Kidney glomerular epithelial cell (primary cell): Measurements from ENCODE around the gene JCAD.
"Not testable (repeated sequence)": the region's sequence is repeated elsewhere in the genome, so short reads cannot be mapped to it uniquely, and the experiment has no call there.

Experiments used
- DNase-seq: peaks from one replicate; lab custom pipeline; 2025; lab: John Stamatoyannopoulos, UW

JCAD gene

DNA sequence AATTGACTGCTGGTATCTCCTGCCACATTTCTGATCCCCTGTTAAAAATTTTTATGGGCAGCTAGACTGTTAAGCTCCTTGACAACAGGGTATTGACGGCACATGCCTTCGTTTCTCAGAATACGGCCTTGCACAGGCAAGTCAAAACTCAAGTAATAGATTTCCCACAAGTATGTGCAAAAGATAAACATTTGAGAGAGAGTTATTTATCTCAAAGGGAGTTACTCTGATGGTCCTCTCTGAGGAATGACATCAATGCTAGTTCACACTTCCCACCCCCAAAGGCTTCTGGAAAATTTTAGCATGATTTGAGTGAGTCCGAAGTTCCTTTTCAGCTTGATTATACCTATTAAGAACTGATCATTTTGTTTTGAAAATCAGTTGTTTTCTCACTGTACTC is 71.9 kb downstream of the JCAD start:
- DNase-seq, result no peak

DNA sequence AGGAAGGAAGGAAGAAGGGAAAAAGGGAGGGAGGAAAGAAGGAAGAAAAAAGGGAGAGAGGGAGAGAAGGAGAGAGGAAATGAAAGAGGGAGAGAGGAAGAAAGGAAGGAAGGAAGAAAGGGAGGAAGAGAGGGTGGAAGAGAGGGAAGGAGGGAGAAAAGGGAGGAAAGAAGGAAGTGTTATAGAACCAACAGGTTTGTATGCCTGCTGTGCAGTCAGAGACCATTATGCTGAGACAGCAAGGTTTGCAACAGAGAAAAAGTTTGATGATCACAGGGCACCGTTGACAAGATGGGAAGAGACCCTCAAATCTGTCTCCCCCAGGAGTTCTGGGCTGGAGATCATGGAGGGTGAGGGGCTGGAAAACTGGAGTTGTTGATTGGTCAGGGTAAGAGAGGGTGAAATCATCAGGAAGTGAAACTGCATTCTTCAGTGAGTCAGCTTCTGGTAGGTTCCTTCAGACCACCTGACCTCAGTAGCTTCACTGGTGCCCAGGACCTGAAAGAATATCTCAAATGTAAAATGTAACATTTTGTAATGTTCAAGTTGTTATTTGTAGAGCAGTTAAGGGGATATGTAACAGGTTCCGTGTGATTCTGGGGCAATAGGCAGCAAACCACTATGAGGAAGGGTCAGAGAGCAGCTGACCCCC is 76.3 kb downstream of the JCAD start:
- DNase-seq, result no peak

DNA sequence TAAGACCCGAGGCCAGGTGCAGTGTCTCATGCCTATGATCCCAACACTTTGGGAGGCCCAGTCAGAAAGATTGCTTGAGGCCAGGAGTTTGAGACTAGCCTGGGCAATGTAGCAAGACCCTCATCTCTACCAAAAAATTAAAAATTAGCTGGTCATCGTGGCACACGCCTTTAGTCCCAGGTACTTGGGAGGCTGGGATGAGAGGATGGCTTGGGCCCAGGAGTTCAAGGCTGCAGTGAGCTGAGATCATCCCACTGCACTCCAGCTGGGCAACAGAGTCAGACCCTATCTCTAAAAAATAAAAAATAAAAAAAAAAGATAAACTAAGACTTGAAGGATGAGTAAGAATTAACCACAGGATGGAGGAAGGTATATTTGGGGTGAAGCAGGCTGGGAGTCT is 77.9 kb downstream of the JCAD start:
- no peak for DNase-seq

DNA sequence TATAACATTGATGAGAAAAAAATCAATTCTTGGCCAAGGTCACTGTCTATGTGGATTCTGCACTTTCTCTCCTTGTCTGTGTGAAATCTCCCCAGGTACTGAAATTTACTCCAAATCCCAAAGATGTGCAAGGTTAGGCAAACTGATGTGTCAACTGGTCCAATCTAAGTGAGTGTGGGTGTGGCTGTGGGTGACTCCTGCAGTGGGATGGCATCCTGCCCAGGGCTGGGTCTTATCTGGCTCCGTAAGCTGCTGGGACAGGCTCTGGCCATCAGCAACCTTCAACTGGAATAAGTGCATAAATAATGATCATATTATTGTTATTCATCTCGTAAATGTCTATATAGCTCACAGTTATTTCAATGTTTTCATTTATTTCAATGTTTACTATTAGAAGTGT is 79.3 kb downstream of the JCAD start:
- DNase-seq, result no peak

DNA sequence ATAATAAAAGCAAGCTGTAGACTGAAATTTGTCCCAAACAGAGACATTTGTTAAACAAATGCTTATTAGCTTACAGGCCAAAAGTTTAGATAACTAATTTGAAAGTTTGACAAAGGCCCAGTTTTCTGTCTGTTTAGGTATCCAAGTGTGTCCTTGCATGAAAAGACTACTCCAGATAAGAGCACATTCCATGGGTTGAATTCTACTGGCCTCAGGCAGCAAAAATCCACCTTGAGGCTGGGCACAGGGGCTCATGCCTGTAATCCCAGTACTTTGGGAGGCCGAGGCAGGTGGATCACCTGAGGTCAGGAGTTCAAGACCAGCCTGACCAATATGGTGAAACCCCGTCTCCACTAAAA is 80.0 kb downstream of the JCAD start:
- not testable (repeated sequence) for DNase-seq

DNA sequence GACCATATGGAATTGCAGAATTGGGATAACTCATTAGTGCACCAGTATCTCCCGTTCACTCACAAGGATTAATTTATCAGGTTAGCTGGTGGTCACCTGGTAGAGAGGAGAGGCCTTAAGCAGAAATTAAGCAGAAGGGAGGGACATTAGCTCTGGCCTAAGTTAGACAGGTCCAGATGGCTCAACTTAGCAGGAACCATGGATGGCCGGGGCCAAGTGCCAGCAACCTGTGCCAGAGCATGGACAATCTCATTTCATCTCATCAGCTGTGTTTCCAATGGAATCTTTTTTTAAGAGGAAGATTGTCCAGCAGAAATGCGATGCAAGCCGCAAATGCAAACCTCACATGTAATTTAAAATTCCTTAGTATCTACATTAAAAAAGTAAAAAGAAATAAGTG is 82.2 kb downstream of the JCAD start:
- DNase-seq, result no peak

DNA sequence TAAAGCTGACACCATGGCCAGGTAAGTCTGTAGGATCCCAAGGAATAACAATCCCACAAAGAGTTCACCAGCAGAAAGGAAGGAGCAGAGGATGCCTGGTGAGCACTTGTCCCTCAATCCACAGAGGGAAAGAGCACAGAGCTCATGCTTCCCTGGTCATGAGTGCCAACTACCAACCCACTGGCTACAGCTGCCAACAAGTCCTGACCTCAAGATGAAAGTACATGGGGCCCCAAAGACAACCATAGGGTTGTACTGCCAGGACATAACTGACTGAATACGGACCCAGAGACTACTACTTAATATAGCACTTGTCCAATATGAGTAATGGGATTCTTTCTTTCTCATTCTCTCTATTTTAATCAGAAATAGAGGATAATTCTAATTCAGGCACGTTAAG is 83.3 kb downstream of the JCAD start:
- no peak for DNase-seq

DNA sequence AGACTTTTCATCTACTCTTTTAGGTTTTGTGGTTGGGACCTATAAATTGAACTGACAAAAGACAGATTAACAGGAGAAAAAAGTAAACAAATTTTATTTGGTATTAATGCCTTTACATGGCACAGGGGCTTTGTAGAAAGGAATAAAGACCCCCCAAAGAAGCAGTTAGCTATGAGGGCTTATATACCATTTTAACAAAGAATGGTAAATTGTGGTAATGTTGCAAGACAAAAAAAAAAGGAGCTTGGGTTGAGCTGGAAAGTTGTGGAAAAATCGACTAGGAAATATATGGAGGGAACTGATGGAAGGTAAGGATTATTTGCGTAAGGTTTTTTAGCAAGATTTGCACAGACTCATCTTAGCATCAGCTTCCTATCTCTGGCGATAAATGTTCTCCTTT is 84.6 kb downstream of the JCAD start:
- DNase-seq, result no peak

DNA sequence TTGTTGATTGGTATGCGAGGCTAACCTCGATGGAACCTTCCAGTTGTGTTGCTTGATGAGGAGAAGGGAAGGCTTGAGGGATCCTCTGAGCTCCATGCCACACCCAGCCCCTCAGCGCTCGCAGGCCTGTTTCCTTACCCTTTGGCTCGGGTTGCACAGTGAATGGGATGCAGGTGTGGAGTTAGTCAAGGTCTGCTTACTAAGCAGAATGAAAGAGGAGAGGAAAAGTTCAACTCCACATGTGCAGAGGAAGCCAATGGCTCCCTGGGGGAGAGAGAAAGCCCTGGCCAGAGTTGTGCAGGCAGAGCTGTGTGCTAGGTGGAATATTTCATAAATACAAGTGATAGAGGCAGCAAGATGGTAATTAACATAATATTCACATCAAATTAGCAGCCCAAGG is 85.5 kb downstream of the JCAD start:
- no peak for DNase-seq

DNA sequence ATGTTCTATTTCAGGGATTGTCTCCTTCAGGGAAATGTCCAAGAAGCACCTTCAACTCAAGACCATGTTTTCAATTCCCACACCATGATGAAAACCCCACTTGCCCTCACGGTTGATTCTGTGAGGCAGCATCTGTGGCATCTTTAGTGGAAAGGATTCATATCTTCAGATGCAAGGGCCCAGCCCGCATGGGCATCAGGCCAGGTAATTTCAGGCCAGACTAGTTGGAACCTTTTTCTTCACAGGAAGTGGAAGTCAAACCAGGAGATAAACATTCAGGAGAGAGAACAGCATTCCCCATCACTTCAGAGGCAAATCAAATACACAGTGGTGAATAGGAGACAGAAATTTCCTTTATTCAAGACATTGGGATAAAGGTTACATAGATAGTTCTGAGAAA is 88.8 kb downstream of the JCAD start:
- DNase-seq, result no peak

DNA sequence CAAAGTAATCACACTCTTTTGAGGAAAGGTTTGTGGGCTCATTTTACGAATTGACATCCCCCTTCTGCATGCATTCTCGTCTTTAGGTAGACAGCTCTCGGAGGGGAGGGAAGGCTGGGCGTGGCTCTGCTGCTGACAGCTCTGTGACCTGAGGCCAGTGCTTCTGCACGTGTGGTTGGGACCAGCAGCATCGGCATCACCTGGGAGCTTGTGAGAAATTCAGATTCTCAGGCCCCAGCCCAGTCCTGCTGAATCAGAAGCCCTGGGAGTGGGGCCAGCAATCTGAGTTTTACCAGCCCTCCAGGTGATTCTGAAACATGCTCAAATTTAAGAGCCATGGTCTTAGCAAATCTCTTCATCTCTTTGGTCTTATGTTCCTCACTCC is 89.4 kb downstream of the JCAD start:
- no peak for DNase-seq

DNA sequence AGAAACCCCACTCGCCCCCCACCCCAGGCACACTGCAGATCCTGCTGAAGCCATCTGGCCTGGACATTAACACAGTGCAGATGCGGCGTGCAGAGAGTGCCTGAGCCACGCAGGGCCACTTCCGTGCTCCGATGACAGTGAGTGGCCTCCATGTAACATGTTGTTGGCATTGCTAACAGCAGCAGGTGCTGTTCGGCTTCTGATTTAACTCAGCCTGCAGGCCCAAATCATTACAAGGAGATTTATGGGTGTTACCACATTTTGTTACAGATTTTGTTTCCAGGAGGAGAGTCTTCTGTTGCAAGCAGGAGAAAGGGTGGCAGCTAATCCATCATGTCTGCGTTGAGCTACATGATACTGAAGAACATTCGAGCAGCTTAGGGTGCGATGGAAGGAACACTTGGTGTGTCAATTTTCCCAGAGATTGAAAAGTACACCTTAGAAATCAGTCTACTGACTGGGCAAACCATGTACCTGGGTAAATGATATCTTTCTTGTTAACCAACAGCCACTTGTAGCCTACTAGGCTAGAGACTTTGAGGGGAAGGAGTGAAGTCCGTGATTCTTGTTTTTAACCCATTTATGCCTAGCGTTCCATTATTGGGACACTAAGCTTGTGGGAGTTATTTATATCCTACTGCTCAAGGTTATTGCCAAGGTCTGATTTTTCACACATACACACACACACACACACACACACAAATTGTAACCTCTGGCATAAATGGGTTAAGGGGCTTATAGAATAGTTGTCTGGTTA is 90.0 kb downstream of the JCAD start:
- DNase-seq, result no peak

DNA sequence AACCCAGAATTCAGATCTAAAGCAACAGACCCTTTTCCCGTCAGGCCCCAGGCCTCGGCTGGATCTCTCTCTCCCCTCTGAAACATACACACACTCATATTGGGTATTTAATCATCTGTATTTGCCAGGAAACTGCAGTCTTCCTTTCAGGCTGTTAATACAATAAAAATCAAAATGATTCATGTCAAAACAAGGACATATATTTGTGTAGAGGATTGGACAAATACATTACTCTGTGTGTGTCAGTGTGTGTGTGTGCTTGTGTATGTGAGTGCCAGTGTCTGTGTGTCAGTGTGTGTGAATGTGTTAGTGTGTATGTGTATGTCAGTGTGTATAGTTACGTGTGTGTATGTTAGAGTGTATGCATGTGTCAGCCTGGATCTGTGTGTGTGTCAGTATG is 90.8 kb downstream of the JCAD start:
- no peak for DNase-seq

DNA sequence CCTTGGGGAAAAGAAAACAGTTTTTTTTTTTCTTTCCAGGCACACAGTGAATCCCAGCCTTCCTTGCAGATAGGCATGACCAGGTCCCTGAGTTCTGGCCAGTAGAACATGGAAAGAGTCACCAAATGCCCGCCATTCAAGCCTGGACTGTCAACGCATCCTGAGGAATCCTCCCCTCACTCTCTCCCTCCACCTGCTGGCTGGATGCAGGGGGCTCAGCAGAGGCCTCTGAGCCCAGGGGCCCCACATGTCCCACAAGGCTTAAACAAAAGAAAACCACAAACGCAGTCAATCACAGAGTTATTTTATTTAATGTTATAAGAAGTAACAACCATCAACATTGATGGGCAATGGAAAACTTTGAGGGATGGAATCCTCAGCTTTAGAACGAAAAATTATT is 93.1 kb downstream of the JCAD start:
- DNase-seq, result no peak
